Testis (tissue), 3 donors: ENCODE data around the gene KIF3B. TPM values are rescaled to one million over a fixed set of nuclear protein-coding genes. Genes with fewer than 3 reads are reported as not detected.

Experiments used
- DNase-seq: peaks from one replicate; pipeline ENCODE4 v3.0.0-alpha.2; 2019
- H3K27ac ChIP-seq, 2 donors: fragments of 200-600 bp; sonication (generic); one replicate each; pipeline ENCODE4 v1.5.1; 2019
- H3K27me3 ChIP-seq: fragments of 200-600 bp; sonication (generic); one replicate; pipeline ENCODE4 v1.5.1; 2019
- H3K36me3 ChIP-seq: fragments of 200-600 bp; sonication (generic); one replicate; pipeline ENCODE4 v1.5.1; 2017; ENCODE audit warnings: low read depth; ENCODE audit errors: missing control alignments
- H3K4me1 ChIP-seq: fragments of 200-600 bp; sonication (generic); one replicate; pipeline ENCODE4 v1.5.1; 2019
- H3K4me3 ChIP-seq, 2 donors: fragments of 200-600 bp; sonication (generic); one replicate each; pipeline ENCODE4 v1.5.1; 2017 to 2019
- H3K9me3 ChIP-seq: fragments of 200-600 bp; sonication (generic); one replicate; pipeline ENCODE4 v1.5.1; 2017
- POLR2A ChIP-seq: fragments of 450-650 bp; IDR thresholded peaks from one replicate; pipeline ENCODE4 v1.6.1; 2017; ENCODE audit warnings: antibody characterized with exemption, mild to moderate bottlenecking, moderate library complexity
- WGBS, 2 donors: methylation state at CpG; one replicate each; pipeline ENCODE4 v1.1.5; 2018; 5-methylcytosine and 5-hydroxymethylcytosine counted together
- intact Hi-C: fragments of 100-400 bp; cut with DNase I; formaldehyde crosslinking; loops from one replicate; pipeline ENCODE4 v1.15.1; 2023; ENCODE audit warnings: low total_unique reads
- polyA plus RNA-seq: library from polyadenylated mRNA; stranded (reverse); fragments of 350-450 nt; fragmentation: Illumina TruSeq; extraction: RNeasy Lipid Tissue Mini Kit (QIAGEN cat#74804); gene quantifications from one replicate; pipeline ENCODE4 v1.2.3, GENCODE V29; 2014; ENCODE audit warnings: low read depth, low replicate concordance; ENCODE audit not compliant: insufficient read depth
- total RNA-seq, 2 donors: library from RNA; depleted of rRNA; stranded (reverse); fragments of >200 nt; gene quantifications; one replicate each; pipeline ENCODE4 v1.2.3, GENCODE V29; 2016
- TF ChIP-seq, protein P1 (sequence below), 3 experiments: fragments of 450-650 bp in 2 of 3; fragments of 200-600 bp in 1 of 3; sonication (generic) in 1 of 3; IDR thresholded peaks; one replicate each; pipeline ENCODE4 v1.5.1; 2016 to 2019; ENCODE audit warnings: antibody characterized with exemption in 3 of 3, mild to moderate bottlenecking in 2 of 3, moderate library complexity in 1 of 3

The KIF3B gene
- total and polyA plus RNA-seq, 3 donors from 2014 or later, result 33.1 to 55.6 (median 41.2) TPM

DNA sequence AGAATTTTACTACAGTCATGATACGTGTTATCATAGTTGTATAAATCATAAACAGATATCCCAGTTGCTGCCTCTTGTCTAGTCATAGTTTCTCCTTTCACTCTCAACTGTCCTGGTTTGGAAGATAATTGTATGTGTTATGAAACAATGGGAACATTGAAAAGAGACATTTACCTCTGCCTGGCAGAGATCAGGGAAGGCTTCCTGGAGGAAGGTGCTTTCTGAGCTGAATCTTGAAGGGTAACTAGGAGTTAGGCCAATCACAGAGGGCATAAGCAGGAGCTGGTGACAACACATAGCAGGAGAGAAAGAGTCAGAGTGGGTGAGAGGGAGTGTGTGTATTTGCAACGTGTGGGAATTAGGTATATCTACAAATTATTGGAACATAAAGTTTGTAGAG lies 86.0 kb downstream of the KIF3B start:
- Histone ChIP-seq H3K4me3 (no peak overlapping the region), H3K27me3 (no peaks in the 10 kb centered on the region), H3K9me3 (no peaks in the 10 kb centered on the region), H3K4me1 (peaks cover 21% of the 10 kb centered on the region), H3K27ac (peak overlapping the region; percentile 60 to 74), H3K36me3 (no peaks in the 10 kb centered on the region)
- intact Hi-C loops, result no loop called here
- WGBS, 2 donors, result 46 to 54% methylated on average over 2 of the region's 2 CpGs
- DNase-seq, result no peak
- TF ChIP-seq, protein P1, sequence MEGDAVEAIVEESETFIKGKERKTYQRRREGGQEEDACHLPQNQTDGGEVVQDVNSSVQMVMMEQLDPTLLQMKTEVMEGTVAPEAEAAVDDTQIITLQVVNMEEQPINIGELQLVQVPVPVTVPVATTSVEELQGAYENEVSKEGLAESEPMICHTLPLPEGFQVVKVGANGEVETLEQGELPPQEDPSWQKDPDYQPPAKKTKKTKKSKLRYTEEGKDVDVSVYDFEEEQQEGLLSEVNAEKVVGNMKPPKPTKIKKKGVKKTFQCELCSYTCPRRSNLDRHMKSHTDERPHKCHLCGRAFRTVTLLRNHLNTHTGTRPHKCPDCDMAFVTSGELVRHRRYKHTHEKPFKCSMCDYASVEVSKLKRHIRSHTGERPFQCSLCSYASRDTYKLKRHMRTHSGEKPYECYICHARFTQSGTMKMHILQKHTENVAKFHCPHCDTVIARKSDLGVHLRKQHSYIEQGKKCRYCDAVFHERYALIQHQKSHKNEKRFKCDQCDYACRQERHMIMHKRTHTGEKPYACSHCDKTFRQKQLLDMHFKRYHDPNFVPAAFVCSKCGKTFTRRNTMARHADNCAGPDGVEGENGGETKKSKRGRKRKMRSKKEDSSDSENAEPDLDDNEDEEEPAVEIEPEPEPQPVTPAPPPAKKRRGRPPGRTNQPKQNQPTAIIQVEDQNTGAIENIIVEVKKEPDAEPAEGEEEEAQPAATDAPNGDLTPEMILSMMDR (IDR thresholded peaks at IDR 0.05), result no peak
- no peak for TF ChIP-seq POLR2A

DNA sequence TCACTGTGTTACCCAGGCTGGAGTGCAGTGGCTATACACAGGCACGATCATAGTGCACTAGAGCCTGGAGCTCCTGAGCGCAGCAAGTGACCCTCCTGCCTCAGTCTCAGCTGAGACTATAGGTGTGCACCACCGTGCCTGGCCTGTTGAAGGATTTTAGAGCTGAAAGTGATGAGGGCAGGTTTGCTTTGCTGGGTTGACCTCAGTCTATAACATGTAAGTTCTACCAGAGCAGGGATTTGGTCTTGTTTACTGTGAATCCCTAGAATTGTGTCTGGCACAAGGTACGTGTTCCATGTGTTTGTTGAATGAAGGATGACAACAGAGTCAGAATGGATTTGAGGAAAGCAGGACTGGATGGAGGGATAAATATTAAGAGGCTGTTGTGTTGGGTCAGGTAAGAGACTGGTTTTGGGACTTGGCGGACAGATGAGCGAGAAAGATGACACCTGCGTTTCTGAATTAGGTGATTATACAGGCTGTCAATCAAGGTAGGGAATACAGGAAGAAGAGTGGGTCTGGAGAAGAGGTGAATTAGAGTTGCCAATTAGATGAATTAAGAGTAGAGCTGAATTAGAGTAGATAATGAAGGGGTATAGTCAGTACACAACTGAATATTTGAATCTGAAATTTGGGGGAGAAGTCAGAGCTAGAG lies 87.2 kb downstream of the KIF3B start:
- Histone ChIP-seq H3K36me3 (no peaks in the 10 kb centered on the region), H3K27me3 (no peaks in the 10 kb centered on the region), H3K9me3 (no peaks in the 10 kb centered on the region), H3K27ac (no peak overlapping the region), H3K4me3 (no peak overlapping the region), H3K4me1 (peaks cover 21% of the 10 kb centered on the region)
- intact Hi-C loops, result no loop called here
- no peak for TF ChIP-seq POLR2A
- TF ChIP-seq, protein P1 (IDR thresholded peaks at IDR 0.05), result no peak
- no peak for DNase-seq
- WGBS, 2 donors, result 84 to 85% methylated on average over 7 of the region's 7 CpGs

DNA sequence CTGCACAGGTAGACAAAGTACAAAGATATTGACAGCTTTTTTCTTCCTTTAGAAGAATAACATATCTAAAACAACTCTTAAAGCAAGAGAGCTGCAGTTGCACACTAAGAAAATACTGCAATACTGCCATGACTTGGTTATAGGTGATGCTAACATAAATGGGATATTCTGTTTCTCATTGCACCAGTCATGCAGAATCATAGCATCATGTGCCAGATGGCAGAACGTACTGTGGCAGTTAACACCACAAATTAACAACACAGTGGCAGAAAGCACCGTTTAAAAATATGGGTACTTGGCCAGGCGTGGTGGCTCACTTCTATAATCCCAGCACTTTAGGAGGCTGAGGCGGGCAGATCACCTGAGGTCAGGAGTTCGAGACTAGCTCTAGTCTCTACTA lies 88.1 kb downstream of the KIF3B start:
- H3K36me3 ChIP-seq, result no peaks in the 10 kb centered on the region
- H3K4me3 ChIP-seq, result no peak overlapping the region
- no peak overlapping the region for H3K27ac ChIP-seq
- WGBS, 2 donors, result 63 to 69% methylated on average over 5 of the region's 5 CpGs
- peaks cover 21% of the 10 kb centered on the region for H3K4me1 ChIP-seq
- DNase-seq, result no peak
- no peaks in the 10 kb centered on the region for H3K27me3 ChIP-seq
- intact Hi-C loops, result no loop called here
- no peaks in the 10 kb centered on the region for H3K9me3 ChIP-seq
- TF ChIP-seq, protein P1 (IDR thresholded peaks at IDR 0.05), result no peak
- no peak for TF ChIP-seq POLR2A

DNA sequence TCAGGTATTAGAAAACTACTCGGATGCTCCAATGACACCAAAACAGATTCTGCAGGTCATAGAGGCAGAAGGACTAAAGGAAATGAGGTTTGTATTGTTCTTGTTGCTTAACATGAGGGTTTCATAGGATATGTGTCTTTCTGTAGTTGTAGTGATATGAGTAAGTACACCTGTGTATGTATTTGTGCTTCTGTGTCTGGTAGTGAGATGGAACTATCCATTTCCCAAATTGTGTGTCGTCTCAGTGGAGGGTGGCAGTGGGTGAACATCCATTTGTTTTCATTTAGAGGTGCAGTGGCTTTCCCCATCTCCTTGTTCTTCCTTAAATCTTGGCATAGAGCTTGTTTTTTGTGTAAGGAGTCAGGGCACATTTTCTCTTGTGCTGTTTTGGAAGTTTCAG lies 88.9 kb downstream of the KIF3B start:
- H3K27ac ChIP-seq, result no peak overlapping the region
- no peaks in the 10 kb centered on the region for H3K27me3 ChIP-seq
- H3K4me1 ChIP-seq, result peaks cover 21% of the 10 kb centered on the region
- intact Hi-C loops, result no loop called here
- WGBS, 2 donors, result 78 to 93% methylated on average over 2 of the region's 2 CpGs
- H3K36me3 ChIP-seq, result no peaks in the 10 kb centered on the region
- TF ChIP-seq POLR2A, result no peak
- TF ChIP-seq, protein P1 (IDR thresholded peaks at IDR 0.05), result no peak
- H3K9me3 ChIP-seq, result no peaks in the 10 kb centered on the region
- no peak for DNase-seq
- H3K4me3 ChIP-seq, result no peak overlapping the region

DNA sequence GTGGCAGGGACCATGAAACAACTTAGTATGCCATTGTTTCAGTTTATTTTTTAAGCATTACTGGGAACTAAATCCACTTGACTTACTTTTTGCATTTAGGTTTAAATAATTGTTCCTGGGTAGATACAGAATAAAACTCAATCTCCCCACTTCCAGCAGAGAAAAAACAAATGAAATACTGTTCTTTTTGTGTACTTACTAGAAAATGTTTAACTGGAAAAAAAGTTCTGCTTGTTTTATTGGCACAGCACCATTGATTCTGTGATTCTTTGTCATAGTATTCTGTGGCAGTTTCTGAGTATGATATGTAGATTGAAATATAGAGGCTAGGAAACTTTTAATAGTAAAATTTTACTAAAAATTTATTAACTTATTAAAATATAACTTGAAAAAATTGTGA lies 90.9 kb downstream of the KIF3B start:
- peaks cover 14% of the 10 kb centered on the region for H3K4me1 ChIP-seq
- intact Hi-C loops, result no loop called here

More for the DNA sequence above, 90.9 kb downstream of the KIF3B start:
- Histone ChIP-seq H3K27me3 (no peaks in the 10 kb centered on the region), H3K9me3 (no peaks in the 10 kb centered on the region), H3K4me3 (no peak overlapping the region), H3K27ac (no peak overlapping the region), H3K36me3 (no peaks in the 10 kb centered on the region)
- TF ChIP-seq POLR2A, result no peak
- TF ChIP-seq, protein P1 (IDR thresholded peaks at IDR 0.05), result no peak
- DNase-seq, result no peak
